ENCODE measurements around the gene PYDC2. TPM values are rescaled to one million over a fixed set of nuclear protein-coding genes. Genes with fewer than 3 reads are reported as not detected.

The PYDC2 gene
- total and polyA plus RNA-seq, 10 of the 15 experiments (the other 5 are each of a cell fraction or from before 2014, with no cell fraction given): not detected

DNA sequence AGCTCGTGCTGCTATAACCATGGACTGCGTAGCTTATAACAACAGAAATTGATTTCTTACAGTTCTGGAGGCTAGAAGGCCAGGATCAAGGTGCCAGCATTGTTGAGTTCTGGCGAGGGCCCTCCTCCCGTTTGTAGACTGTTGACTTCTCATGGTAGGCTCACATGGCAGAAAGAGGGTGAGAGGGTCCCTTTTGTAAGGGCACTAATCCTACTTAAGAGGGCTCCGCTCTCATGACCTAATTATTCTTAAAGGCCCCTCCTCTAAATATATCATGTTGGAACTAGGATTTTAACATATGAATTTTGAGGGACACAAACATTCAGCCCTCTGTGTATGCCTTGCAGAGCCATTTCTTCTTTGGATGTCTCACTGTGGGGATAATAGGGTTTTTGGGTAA, 28.8 kb upstream of the PYDC2 start:
- Histone ChIP-seq H3K9ac (ENCODE audit: control insufficient read depth, insufficient read depth, low read length) (no peak overlapping the region), H2AFZ (ENCODE audit: control insufficient read depth, low read depth, low read length) (no peak overlapping the region), H3K4me2 (ENCODE audit: control insufficient read depth, insufficient read depth) (no peak overlapping the region), H3K27ac (ENCODE audit: control insufficient read depth, insufficient read depth) (no peak overlapping the region), H3K4me1 (ENCODE audit: control insufficient read depth, insufficient read depth, low read length) (no peaks in the 10 kb centered on the region), H4K20me1 (ENCODE audit: control insufficient read depth, insufficient read depth) (no peaks in the 10 kb centered on the region), H3K9me3 (replicated peaks; ENCODE audit: control insufficient read depth, insufficient read depth, low read length) (no peaks in the 10 kb centered on the region), H3K79me2 (ENCODE audit: control insufficient read depth, insufficient read depth, low read length) (no peaks in the 10 kb centered on the region), H3K4me3 (no peak overlapping the region), H3K36me3 (ENCODE audit: control insufficient read depth in 2 of 2, insufficient read depth in 2 of 2, low read length in 1 of 2) (no peaks in the 10 kb centered on the region), H3K27me3 (replicated peaks in 1 of 2; ENCODE audit: control insufficient read depth in 2 of 2, insufficient read depth in 2 of 2, low read length in 1 of 2) (no peaks in the 10 kb centered on the region; a peak in 1 of 4 replicates)
- no TSS peak for BruUV-seq (replicated peaks)
- in situ Hi-C loops (cut with MboI): no loop called here
- intact Hi-C loops (cut with micrococcal nuclease; ENCODE audit: unreplicated experiment): no loop called here
- ChIA-PET POLR2A (no interaction called here), CTCF (interaction anchor here (1.7 kb wide), 1 partner anchor 14 kb away, joined by 7 read pairs; no protein-coding TSS in a partner anchor), SMC1A (ENCODE audit: uncharacterized antibody, unreplicated experiment) (interaction anchor here (1.5 kb wide), 1 partner anchor 11 kb away, joined by 4 read pairs; no protein-coding TSS in a partner anchor), RAD21 (ENCODE audit: unreplicated experiment) (interaction anchor here (0.8 kb wide), 1 partner anchor 982 kb away, joined by 4 read pairs; no protein-coding TSS in a partner anchor)
- TF ChIP-seq, protein P1, sequence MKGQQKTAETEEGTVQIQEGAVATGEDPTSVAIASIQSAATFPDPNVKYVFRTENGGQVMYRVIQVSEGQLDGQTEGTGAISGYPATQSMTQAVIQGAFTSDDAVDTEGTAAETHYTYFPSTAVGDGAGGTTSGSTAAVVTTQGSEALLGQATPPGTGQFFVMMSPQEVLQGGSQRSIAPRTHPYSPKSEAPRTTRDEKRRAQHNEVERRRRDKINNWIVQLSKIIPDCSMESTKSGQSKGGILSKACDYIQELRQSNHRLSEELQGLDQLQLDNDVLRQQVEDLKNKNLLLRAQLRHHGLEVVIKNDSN (IDR thresholded peaks at IDR 0.05; ENCODE audit: borderline replicate concordance, extremely low read length, insufficient read depth, low read depth, low read length): no peak
- TF ChIP-seq BHLHE40 (IDR thresholded peaks at IDR 0.05; ENCODE audit: borderline replicate concordance in 1 of 2, low read depth in 2 of 2, low read length in 1 of 2) (no peak), NR2F1 (conservative IDR thresholded peaks at IDR 0.05) (no peak)
- TF ChIP-seq, protein P2, sequence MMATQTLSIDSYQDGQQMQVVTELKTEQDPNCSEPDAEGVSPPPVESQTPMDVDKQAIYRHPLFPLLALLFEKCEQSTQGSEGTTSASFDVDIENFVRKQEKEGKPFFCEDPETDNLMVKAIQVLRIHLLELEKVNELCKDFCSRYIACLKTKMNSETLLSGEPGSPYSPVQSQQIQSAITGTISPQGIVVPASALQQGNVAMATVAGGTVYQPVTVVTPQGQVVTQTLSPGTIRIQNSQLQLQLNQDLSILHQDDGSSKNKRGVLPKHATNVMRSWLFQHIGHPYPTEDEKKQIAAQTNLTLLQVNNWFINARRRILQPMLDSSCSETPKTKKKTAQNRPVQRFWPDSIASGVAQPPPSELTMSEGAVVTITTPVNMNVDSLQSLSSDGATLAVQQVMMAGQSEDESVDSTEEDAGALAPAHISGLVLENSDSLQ (IDR thresholded peaks at IDR 0.05): no peak
- WGBS (ENCODE audit: insufficient coverage, insufficient replicate concordance, low lambda C conversion rate, missing lambda C conversion rate): 19% methylated on average over 5 of the region's 5 CpGs
- ATAC-seq (no peak), FAIRE-seq (no peak), DNase-seq (ENCODE audit: low read depth, low spot score) (no peak)

DNA sequence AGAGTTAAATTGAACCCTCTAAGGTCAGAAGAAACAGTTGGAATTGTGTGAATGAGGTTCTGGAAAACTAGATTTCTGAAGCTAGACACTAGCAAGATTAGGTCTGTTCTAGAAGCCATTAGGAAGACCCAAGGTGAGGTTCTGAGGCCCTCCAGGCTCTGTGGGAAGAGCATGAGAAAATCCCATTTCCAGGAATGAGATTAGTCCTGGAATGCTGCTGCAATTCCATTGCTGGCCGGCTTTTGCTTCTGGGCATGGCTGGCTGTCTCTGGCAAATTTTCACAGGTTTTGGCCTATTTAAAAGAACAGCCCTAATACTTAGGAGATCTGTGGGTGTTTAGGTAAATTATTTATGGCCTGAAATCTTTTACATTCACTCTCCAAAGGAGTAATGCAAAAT, 26.9 kb upstream of the PYDC2 start:
- no peaks in the 10 kb centered on the region for H4K20me1 ChIP-seq (ENCODE audit: control insufficient read depth, insufficient read depth)
- no peaks in the 10 kb centered on the region; a peak in 1 of 4 replicates for H3K27me3 ChIP-seq (replicated peaks in 1 of 2; ENCODE audit: control insufficient read depth in 2 of 2, insufficient read depth in 2 of 2, low read length in 1 of 2)
- BruUV-seq (replicated peaks): no TSS peak
- ATAC-seq (no peak), FAIRE-seq (no peak), DNase-seq (ENCODE audit: low read depth, low spot score) (no peak)
- H3K79me2 ChIP-seq (ENCODE audit: control insufficient read depth, insufficient read depth, low read length): no peaks in the 10 kb centered on the region
- in situ Hi-C loops (cut with MboI) (no loop called here), intact Hi-C loops (cut with micrococcal nuclease; ENCODE audit: unreplicated experiment) (no loop called here)
- ChIA-PET CTCF (interaction anchor here (1.7 kb wide), 1 partner anchor 12 kb away, joined by 7 read pairs; no protein-coding TSS in a partner anchor), RAD21 (ENCODE audit: unreplicated experiment) (no interaction called here), POLR2A (no interaction called here), SMC1A (ENCODE audit: uncharacterized antibody, unreplicated experiment) (no interaction called here)
- H3K36me3 ChIP-seq (ENCODE audit: control insufficient read depth in 2 of 2, insufficient read depth in 2 of 2, low read length in 1 of 2): no peaks in the 10 kb centered on the region
- 95% methylated on average over 1 of the region's 1 CpG for WGBS (ENCODE audit: insufficient coverage, insufficient replicate concordance, low lambda C conversion rate, missing lambda C conversion rate)
- H3K4me3 ChIP-seq: no peak overlapping the region
- no peaks in the 10 kb centered on the region for H3K4me1 ChIP-seq (ENCODE audit: control insufficient read depth, insufficient read depth, low read length)
- no peaks in the 10 kb centered on the region for H3K9me3 ChIP-seq (replicated peaks; ENCODE audit: control insufficient read depth, insufficient read depth, low read length)
- no peak overlapping the region for H3K9ac ChIP-seq (ENCODE audit: control insufficient read depth, insufficient read depth, low read length)
- H2AFZ ChIP-seq (ENCODE audit: control insufficient read depth, low read depth, low read length): no peak overlapping the region
- H3K4me2 ChIP-seq (ENCODE audit: control insufficient read depth, insufficient read depth): no peak overlapping the region
- H3K27ac ChIP-seq (ENCODE audit: control insufficient read depth, insufficient read depth): no peak overlapping the region
- TF ChIP-seq GATAD2B (conservative IDR thresholded peaks at IDR 0.05; ENCODE audit: low read depth): no peak
- TF ChIP-seq CHD2 (IDR thresholded peaks at IDR 0.05; ENCODE audit: borderline replicate concordance, low read depth, low read length): no peak
- no peak for TF ChIP-seq CBX5 (IDR thresholded peaks at IDR 0.05; ENCODE audit: low read depth)
- TF ChIP-seq, protein P3, sequence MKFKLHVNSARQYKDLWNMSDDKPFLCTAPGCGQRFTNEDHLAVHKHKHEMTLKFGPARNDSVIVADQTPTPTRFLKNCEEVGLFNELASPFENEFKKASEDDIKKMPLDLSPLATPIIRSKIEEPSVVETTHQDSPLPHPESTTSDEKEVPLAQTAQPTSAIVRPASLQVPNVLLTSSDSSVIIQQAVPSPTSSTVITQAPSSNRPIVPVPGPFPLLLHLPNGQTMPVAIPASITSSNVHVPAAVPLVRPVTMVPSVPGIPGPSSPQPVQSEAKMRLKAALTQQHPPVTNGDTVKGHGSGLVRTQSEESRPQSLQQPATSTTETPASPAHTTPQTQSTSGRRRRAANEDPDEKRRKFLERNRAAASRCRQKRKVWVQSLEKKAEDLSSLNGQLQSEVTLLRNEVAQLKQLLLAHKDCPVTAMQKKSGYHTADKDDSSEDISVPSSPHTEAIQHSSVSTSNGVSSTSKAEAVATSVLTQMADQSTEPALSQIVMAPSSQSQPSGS (IDR thresholded peaks at IDR 0.05; ENCODE audit: low read length): no peak
- no peak for TF ChIP-seq BHLHE40 (IDR thresholded peaks at IDR 0.05; ENCODE audit: borderline replicate concordance in 1 of 2, low read depth in 2 of 2, low read length in 1 of 2)
- no peak for TF ChIP-seq MEF2B (IDR thresholded peaks at IDR 0.05; ENCODE audit: partially characterized antibody, poor library complexity, severe bottlenecking)
- no peak for TF ChIP-seq NR2C2 (IDR thresholded peaks at IDR 0.05; ENCODE audit: borderline replicate concordance, control insufficient read depth, insufficient read length, low read depth)
- no peak for TF ChIP-seq SREBF1 (IDR thresholded peaks at IDR 0.05; ENCODE audit: low read length)
- TF ChIP-seq HDGF (IDR thresholded peaks at IDR 0.05): no peak

Measured in GM12878 (cell line).